BJ (cell line): ENCODE results near the gene RNF213. TPM values are rescaled to one million over a fixed set of nuclear protein-coding genes. Genes with fewer than 3 reads are reported as not detected.
"Not testable (repeated sequence)": the region's sequence is repeated elsewhere in the genome, so short reads cannot be mapped to it uniquely, and the experiment has no call there.

Source experiments
- CTCF ChIA-PET: fragments of 350-600 bp; formaldehyde crosslinking; extraction: SDS; loops from one replicate; lab custom pipeline; 2021; ENCODE audit warnings: antibody characterized with exemption, inconsistent platforms; lab: Yijun Ruan, JAX
- POLR2A ChIA-PET: fragments of 300-600 bp; sonication (Branson Sonifier 250); formaldehyde crosslinking; extraction: SDS; loops from one replicate; lab custom pipeline; 2021; ENCODE audit warnings: antibody characterized with exemption; lab: Charles Lee
- DNase-seq: peaks from one replicate; pipeline ENCODE4 v3.0.0-alpha.2; 2011; ENCODE audit warnings: low read depth
- H3K27me3 ChIP-seq: 2 replicates; pipeline ENCODE4 v1.6.0; 2011; ENCODE audit warnings: low read length; ENCODE audit not compliant: control insufficient read depth, insufficient read depth
- H3K36me3 ChIP-seq: 2 replicates; pipeline ENCODE4 v1.5.1; 2011; ENCODE audit warnings: low read length; ENCODE audit not compliant: control insufficient read depth, insufficient read depth
- H3K4me3 ChIP-seq: 2 replicates; pipeline ENCODE4 v1.5.1; 2011; ENCODE audit warnings: low read depth, mild to moderate bottlenecking, control low read depth, low read length
- polyA plus RNA-seq: library from polyadenylated mRNA; depleted of rRNA; stranded (reverse); fragments of >200 nt; gene quantifications from 2 replicates; pipeline ENCODE4 v1.2.3, GENCODE V29; 2011
- TF ChIP-seq, protein P1 (sequence below): IDR thresholded peaks from 2 replicates; pipeline ENCODE4 v1.5.1; 2011; ENCODE audit warnings: low read depth, mild to moderate bottlenecking, control low read depth, inconsistent platforms, low read length, moderate library complexity; ENCODE audit not compliant: insufficient read depth

The RNF213 gene
- polyA plus RNA-seq, 1 experiment: 53.1 TPM

DNA sequence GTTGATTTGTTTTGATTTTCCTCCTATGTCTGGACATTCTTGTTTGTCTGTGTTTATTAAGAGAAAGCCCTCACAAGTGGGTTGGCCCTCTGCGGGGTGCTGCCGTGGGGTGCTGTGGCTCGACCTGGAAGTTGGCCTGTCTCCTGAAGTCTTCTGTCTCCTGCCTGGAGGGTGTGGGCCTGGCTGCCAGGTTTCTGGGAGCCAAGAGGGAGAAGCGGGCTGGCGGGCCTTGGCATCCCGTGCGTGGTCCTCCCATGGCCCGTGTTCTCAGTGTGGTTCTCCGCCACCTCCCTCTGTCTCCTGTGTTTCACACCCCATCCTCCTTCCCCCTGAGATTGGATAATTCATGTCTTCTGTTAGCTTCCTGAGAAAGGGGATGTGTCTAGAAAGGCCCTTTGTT is 69.6 kb downstream of the RNF213 start:
- POLR2A ChIA-PET: no interaction called here
- peaks cover 26% of the 10 kb centered on the region for H3K36me3 ChIP-seq

DNA sequence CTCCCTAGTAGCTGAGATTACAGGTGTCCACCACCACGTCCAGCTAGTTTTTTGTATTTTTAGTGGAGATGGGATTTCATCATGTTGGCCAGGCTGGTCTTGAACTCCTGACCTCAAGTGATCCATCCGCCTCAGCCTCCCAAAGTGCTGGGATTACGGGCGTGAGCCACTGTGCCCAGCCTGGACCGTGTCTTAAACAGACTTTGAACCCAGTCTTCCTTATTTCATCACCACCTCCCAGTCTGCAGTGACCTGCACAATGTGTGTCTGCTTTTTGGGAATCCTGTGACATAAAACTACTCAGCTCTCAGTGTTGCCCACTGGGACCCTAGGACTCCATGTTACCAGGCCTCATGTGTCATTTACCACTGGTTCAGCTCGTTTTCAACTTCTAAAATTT is 70.3 kb downstream of the RNF213 start:
- H3K27me3 ChIP-seq, CTCF ChIA-PET, H3K4me3 ChIP-seq, DNase-seq, POLR2A ChIA-PET: not testable (repeated sequence)
- peaks cover 24% of the 10 kb centered on the region for H3K36me3 ChIP-seq

More for the DNA sequence above, 69.6 kb downstream of the RNF213 start:
- CTCF ChIA-PET: no interaction called here
- TF ChIP-seq, protein P1, sequence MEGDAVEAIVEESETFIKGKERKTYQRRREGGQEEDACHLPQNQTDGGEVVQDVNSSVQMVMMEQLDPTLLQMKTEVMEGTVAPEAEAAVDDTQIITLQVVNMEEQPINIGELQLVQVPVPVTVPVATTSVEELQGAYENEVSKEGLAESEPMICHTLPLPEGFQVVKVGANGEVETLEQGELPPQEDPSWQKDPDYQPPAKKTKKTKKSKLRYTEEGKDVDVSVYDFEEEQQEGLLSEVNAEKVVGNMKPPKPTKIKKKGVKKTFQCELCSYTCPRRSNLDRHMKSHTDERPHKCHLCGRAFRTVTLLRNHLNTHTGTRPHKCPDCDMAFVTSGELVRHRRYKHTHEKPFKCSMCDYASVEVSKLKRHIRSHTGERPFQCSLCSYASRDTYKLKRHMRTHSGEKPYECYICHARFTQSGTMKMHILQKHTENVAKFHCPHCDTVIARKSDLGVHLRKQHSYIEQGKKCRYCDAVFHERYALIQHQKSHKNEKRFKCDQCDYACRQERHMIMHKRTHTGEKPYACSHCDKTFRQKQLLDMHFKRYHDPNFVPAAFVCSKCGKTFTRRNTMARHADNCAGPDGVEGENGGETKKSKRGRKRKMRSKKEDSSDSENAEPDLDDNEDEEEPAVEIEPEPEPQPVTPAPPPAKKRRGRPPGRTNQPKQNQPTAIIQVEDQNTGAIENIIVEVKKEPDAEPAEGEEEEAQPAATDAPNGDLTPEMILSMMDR: no peak
- Histone ChIP-seq H3K27me3 (no peaks in the 10 kb centered on the region), H3K4me3 (no peak overlapping the region)
- no peak for DNase-seq

DNA sequence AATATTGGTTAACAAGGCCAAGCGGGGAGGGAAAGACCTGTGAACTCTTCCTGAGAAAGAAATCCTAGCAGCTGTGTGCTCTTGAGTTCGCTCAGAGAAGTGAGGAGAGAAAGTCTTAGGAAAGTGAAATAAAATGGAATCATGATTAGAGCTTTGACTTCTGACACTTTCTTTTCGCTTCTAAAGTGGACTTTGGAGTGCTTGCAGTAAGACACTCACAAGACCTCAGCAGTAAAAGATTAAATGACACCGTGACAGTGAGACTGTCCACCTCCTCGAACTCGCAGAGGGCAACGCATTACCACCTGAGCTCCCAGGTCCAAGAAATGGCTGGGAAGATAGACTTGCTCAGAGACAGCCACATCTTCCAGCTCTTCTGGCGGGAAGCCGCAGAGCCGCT is 71.2 kb downstream of the RNF213 start:
- Histone ChIP-seq H3K27me3 (no peaks in the 10 kb centered on the region), H3K4me3 (no peak overlapping the region), H3K36me3 (peaks cover 26% of the 10 kb centered on the region)
- no peak for DNase-seq
- ChIA-PET CTCF (interaction anchor here (1.2 kb wide), 1 partner anchor 30 kb away, joined by 4 read pairs; no protein-coding TSS in a partner anchor), POLR2A (interaction anchor here (0.7 kb wide), 1 partner anchor 30 kb away, joined by 19 read pairs; no protein-coding TSS in a partner anchor)
- TF ChIP-seq, protein P1: no peak

DNA sequence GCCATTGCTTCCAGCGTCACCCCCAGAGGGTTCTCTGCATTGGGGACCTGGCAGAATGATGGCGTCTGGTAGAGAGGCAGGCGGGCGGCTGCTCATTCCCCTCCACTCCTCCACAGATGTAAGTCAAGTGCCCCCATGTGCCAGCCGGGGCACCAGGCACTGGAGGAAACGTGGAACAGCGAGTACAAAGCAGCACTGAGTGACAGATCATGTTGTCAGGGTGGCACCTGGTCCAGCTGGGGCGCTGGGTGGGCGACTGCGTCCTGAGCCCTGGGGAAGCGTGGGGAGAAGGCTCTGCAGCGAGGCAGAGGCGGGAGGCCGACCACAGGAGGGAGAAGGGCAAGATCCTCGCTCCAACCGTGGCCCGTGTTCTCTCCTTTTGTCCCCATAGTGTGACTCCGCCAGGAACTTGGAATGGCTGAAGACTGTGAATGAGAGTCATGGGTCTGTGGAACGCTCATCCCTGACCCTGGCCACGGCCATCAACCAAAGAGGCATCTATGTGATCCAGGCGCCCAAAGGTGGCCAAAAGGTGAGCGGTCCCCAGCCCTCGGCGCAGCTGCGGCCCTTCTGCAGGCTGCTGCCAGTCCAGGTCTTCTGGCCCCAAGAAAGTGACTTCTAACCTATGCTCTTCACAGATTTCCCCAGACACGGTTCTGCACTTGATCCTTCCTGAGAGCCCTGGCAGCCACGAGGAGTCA is 76.7 kb downstream of the RNF213 start:
- POLR2A ChIA-PET: no interaction called here
- no peak for DNase-seq
- Histone ChIP-seq H3K27me3 (no peaks in the 10 kb centered on the region), H3K36me3 (peaks cover 42% of the 10 kb centered on the region), H3K4me3 (no peak overlapping the region)
- TF ChIP-seq, protein P1: no peak
- CTCF ChIA-PET: no interaction called here

DNA sequence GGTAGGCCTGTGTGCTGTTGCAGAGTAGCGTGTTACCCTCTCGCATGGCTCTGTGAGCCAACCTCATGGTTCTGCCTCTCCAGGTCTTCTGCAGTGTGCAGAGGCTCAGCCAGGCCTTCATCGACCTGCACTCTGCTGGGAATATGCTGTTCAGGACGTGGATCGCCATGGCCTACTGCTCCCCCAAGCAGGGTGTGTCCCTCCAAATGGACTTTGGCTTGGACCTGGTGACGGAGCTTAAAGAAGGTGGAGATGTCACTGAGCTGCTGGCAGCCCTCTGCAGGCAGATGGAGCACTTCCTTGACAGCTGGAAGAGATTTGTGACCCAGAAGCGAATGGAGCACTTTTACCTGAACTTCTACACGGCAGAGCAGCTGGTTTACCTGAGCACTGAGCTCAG is 78.5 kb downstream of the RNF213 start:
- POLR2A ChIA-PET: no interaction called here
- H3K27me3 ChIP-seq: no peaks in the 10 kb centered on the region
- TF ChIP-seq, protein P1: no peak
- DNase-seq: no peak
- CTCF ChIA-PET: interaction anchor here (1.0 kb wide), 1 partner anchor 16 kb away, joined by 3 read pairs; no protein-coding TSS in a partner anchor
- no peak overlapping the region for H3K4me3 ChIP-seq
- peaks cover 46% of the 10 kb centered on the region for H3K36me3 ChIP-seq
